ENCODE measurements around the gene SLC2A13.
A peak's percentile ranks its signal among the peaks of the same experiment; 100 is the strongest.

SLC2A13 gene

GRCh38 chr12:39780913-39781446 is 324.9 kb downstream of the SLC2A13 start (continued):
- TF ChIP-seq, protein P1, sequence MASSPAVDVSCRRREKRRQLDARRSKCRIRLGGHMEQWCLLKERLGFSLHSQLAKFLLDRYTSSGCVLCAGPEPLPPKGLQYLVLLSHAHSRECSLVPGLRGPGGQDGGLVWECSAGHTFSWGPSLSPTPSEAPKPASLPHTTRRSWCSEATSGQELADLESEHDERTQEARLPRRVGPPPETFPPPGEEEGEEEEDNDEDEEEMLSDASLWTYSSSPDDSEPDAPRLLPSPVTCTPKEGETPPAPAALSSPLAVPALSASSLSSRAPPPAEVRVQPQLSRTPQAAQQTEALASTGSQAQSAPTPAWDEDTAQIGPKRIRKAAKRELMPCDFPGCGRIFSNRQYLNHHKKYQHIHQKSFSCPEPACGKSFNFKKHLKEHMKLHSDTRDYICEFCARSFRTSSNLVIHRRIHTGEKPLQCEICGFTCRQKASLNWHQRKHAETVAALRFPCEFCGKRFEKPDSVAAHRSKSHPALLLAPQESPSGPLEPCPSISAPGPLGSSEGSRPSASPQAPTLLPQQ (tag by site-specific recombination; IDR thresholded peaks at IDR 0.05), result 0 out of 2 replicates have a peak, but pooled peaks have one; percentile 45
- TF ChIP-seq HOXC10 (CRISPR knock-in tag; IDR thresholded peaks at IDR 0.05), result no peak
- TF ChIP-seq KLF9 (tag by site-specific recombination; IDR thresholded peaks at IDR 0.05; ENCODE audit: low read depth), result peak; percentile 88
- no peak for TF ChIP-seq ZFP37 (tag by site-specific recombination; IDR thresholded peaks at IDR 0.05)
- TF ChIP-seq ZNF404 (tag by site-specific recombination; IDR thresholded peaks at IDR 0.05), result no peak
- no peak for TF ChIP-seq ZNF837 (tag by site-specific recombination; IDR thresholded peaks at IDR 0.05)
- TF ChIP-seq ZNF302 (tag by site-specific recombination; IDR thresholded peaks at IDR 0.05; ENCODE audit: low read depth), result no peak
- TF ChIP-seq ZNF394 (tag by site-specific recombination; IDR thresholded peaks at IDR 0.05; ENCODE audit: borderline replicate concordance), result peak; percentile 40; the same call in 1 of the 2 replicates
- TF ChIP-seq, protein P2, sequence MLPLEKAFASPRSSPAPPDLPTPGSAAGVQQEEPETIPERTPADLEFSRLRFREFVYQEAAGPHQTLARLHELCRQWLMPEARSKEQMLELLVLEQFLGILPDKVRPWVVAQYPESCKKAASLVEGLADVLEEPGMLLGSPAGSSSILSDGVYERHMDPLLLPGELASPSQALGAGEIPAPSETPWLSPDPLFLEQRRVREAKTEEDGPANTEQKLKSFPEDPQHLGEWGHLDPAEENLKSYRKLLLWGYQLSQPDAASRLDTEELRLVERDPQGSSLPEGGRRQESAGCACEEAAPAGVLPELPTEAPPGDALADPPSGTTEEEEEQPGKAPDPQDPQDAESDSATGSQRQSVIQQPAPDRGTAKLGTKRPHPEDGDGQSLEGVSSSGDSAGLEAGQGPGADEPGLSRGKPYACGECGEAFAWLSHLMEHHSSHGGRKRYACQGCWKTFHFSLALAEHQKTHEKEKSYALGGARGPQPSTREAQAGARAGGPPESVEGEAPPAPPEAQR (tag by site-specific recombination; IDR thresholded peaks at IDR 0.05), result no peak
- TF ChIP-seq EGR2 (tag by site-specific recombination; IDR thresholded peaks at IDR 0.05; ENCODE audit: low read depth), result 0 out of 2 replicates have a peak, but pooled peaks have one; percentile 27
- no peak for TF ChIP-seq ZSCAN5A (tag by site-specific recombination; IDR thresholded peaks at IDR 0.05)
- TF ChIP-seq OSR2 (tag by site-specific recombination; IDR thresholded peaks at IDR 0.05), result peak; percentile 96
- TF ChIP-seq, protein P3, sequence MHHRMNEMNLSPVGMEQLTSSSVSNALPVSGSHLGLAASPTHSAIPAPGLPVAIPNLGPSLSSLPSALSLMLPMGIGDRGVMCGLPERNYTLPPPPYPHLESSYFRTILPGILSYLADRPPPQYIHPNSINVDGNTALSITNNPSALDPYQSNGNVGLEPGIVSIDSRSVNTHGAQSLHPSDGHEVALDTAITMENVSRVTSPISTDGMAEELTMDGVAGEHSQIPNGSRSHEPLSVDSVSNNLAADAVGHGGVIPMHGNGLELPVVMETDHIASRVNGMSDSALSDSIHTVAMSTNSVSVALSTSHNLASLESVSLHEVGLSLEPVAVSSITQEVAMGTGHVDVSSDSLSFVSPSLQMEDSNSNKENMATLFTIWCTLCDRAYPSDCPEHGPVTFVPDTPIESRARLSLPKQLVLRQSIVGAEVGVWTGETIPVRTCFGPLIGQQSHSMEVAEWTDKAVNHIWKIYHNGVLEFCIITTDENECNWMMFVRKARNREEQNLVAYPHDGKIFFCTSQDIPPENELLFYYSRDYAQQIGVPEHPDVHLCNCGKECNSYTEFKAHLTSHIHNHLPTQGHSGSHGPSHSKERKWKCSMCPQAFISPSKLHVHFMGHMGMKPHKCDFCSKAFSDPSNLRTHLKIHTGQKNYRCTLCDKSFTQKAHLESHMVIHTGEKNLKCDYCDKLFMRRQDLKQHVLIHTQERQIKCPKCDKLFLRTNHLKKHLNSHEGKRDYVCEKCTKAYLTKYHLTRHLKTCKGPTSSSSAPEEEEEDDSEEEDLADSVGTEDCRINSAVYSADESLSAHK (tag by site-specific recombination; IDR thresholded peaks at IDR 0.05), result peak; percentile 85
- no peak for TF ChIP-seq ZNF354C (tag by site-specific recombination; IDR thresholded peaks at IDR 0.05; ENCODE audit: borderline replicate concordance, low read depth)
- TF ChIP-seq SCRT1 (tag by site-specific recombination; IDR thresholded peaks at IDR 0.05; ENCODE audit: borderline replicate concordance), result peak; percentile 42; the same call in 1 of the 2 replicates
- no peak for TF ChIP-seq AEBP2 (tag by site-specific recombination; IDR thresholded peaks at IDR 0.05; ENCODE audit: borderline replicate concordance)
- TF ChIP-seq GLI2 (tag by site-specific recombination; IDR thresholded peaks at IDR 0.05; ENCODE audit: borderline replicate concordance, low read depth), result no peak
- TF ChIP-seq ZNF2 (tag by site-specific recombination; IDR thresholded peaks at IDR 0.05), result peak; percentile 60; the same call in 1 of the 2 replicates
- TF ChIP-seq ZNF26 (tag by site-specific recombination; IDR thresholded peaks at IDR 0.05), result no peak
- no peak for TF ChIP-seq ZNF37A (tag by site-specific recombination; IDR thresholded peaks at IDR 0.05)
- TF ChIP-seq ZNF76 (tag by site-specific recombination; IDR thresholded peaks at IDR 0.05; ENCODE audit: borderline replicate concordance, low read depth), result no peak
- TF ChIP-seq ZNF768 (tag by site-specific recombination; IDR thresholded peaks at IDR 0.05), result no peak
- TF ChIP-seq REPIN1 (tag by site-specific recombination; IDR thresholded peaks at IDR 0.05; ENCODE audit: low read depth), result no peak
- TF ChIP-seq ZNF184 (tag by site-specific recombination; IDR thresholded peaks at IDR 0.05), result no peak
- TF ChIP-seq HOXA7 (CRISPR knock-in tag; IDR thresholded peaks at IDR 0.05; ENCODE audit: borderline replicate concordance), result no peak
- TF ChIP-seq ZNF645 (tag by site-specific recombination; IDR thresholded peaks at IDR 0.05), result no peak
- TF ChIP-seq, protein P4, sequence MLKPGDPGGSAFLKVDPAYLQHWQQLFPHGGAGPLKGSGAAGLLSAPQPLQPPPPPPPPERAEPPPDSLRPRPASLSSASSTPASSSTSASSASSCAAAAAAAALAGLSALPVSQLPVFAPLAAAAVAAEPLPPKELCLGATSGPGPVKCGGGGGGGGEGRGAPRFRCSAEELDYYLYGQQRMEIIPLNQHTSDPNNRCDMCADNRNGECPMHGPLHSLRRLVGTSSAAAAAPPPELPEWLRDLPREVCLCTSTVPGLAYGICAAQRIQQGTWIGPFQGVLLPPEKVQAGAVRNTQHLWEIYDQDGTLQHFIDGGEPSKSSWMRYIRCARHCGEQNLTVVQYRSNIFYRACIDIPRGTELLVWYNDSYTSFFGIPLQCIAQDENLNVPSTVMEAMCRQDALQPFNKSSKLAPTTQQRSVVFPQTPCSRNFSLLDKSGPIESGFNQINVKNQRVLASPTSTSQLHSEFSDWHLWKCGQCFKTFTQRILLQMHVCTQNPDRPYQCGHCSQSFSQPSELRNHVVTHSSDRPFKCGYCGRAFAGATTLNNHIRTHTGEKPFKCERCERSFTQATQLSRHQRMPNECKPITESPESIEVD (tag by site-specific recombination; IDR thresholded peaks at IDR 0.05), result peak; percentile 96

All from HEK293 (cell line).